ENCODE data around the gene OR8K3.

Gene OR8K3

DNA sequence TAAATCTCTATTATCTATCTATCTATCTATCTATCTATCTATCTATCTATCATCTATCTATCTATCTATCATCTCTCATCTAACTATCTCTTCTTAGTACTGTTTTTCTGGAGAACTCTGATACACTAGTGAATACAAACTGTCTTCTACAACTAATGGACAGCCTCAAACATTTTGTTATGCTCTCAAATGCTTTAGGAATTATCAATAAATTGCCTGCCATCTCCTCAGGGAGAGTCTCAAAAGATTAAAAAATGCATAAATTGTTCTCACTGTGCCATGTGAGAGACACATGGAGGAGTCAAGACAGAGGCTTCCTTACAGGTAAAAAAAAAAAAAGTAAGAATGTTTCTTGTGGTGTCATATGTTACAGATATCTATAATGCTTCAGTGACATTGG is at the start of gene OR8K3:
Gene OR8K3 (plus strand): TSS at position 301 of the 400 bp plus-strand sequence. CDS start 3,163 bp downstream, outside the sequence.
- no peak for DNase-seq

DNA sequence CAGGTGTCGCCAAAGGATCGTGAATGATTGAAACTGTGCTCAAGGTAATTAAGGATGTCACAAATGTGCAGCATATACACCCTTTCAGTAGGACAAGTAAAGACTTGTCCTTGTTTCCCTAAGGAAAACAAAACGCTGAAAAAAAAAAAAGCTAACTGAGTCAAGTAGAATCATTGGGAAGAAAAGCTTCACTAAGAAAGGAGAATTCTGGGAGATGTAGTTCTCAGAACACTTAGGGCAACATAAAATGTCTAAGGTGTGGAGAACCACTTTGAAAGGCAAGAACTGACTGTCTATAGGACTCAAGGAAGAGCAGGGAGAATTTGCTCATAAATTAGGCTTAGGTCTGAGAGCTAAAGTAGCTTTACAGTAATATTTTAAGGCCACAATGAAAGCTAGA is 43.9 kb upstream of the OR8K3 start:
- no peak for DNase-seq

DNA sequence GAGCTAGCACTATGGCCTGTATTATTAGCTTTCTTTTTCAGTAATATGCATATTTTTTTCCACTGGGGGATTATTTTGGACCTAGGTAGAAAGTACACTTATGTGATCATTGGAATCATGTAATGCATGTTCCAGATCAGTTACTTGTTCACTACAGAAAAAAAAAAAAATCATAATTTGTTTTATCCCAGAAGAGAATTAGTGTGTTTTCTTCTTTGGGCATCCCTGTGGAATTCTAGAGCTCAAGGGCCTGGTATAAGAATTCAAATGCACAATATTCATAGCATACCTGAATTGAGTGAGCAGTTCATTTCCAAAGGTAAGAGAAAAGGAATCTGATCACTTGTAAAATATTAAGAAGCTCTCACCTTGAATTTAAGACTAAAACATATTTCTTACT is 41.1 kb upstream of the OR8K3 start, which contains the start of gene OR5T1:
Gene OR5T1 (plus strand): TSS at position 301 of the 400 bp plus-strand sequence. CDS start 1,485 bp downstream, outside the sequence.
- DNase-seq, result no peak

DNA sequence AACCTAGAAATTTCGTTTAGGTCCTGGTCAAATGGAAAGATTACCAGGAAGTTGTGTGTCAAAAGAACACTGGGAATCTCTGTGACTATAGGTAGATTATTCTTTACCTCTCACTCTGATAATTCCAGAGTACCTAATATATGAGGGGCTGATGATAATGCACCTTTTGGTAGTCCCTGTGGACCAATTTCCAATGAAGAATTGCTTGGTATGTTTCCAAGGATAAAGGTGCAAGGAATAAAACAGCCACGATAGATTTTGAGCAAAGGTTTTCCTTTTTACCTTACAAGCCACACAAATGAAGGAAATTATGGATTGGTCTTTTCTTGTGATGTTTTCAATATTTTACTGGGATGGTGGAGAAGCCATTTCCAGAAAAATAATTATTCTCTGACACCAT is 22.8 kb upstream of the OR8K3 start, which contains the start of gene OR8H1:
Gene OR8H1 (minus strand): TSS at position 101 of the 400 bp plus-strand sequence. CDS start 1,192 bp downstream, outside the sequence.
- no peak for DNase-seq

DNA sequence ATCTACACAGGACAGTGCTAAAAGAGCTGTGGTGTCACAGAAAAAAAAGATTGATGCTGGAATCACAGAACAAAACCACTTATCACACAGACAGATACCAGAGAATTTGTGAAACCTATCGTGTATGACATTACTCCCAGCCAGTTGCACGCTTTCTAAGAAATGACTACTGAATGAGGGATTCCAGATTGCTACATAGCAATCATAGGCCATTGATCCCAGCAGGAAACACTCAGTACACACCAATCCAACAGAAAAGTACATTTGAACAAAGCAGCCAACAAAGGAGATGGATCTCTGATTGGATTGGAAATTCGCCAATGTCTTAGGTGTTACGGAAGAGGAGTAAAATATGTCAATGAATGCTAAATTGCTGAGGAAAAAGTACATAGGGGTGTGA is 18.0 kb upstream of the OR8K3 start:
- DNase-seq, result no peak

DNA sequence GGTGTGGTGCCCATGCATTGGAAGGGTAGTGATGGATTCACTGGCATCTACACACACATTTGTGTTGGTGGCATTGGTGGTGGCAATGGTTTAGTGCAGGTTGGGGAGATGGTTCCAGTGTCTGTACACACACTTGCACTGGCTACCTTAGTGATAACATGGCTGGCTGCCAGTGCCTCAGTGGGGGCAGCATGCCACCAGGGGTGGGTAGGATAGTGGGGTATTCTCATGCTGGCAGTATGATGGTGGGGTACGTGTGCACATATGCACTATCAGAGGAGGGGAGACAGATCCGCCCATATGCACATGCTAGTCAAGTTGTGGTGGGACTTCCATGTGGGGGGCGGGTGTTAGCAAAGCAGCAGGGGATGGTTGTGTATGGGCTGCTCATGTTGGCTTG is 7.1 kb upstream of the OR8K3 start:
- DNase-seq, result no peak

DNA sequence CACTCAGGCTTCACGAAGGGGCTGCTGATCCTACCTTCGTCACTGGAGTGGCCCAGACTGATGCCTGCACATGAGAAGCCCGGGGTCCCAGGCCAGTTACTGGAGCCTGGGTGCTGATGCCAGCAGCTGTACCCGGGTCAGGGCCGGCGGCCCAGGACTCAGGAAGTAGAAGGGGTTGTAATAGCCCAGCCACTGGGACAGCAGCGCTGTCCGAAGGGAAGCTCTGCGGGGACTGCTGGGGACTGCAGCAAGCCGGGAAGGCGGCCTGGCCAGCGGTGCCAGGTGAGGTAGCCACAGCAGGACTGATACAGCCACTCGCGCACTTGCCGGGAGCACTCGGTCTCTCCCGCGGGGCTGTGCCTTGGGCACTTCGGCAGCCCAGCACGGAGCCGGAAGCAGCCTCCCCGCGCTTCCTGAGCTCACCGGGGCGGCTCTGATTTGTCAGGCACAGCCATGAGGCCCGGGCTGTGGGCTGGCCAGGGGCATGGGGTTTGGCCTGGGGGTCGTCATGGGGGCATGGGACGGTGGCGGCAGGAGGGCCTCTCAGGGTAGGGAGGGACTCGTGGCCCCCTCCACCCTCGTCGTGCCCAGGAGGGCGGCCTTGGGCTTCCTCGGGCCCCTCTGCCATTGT is 17.0 kb downstream of the OR8K3 start:
- peak; percentile 0 for DNase-seq

DNA sequence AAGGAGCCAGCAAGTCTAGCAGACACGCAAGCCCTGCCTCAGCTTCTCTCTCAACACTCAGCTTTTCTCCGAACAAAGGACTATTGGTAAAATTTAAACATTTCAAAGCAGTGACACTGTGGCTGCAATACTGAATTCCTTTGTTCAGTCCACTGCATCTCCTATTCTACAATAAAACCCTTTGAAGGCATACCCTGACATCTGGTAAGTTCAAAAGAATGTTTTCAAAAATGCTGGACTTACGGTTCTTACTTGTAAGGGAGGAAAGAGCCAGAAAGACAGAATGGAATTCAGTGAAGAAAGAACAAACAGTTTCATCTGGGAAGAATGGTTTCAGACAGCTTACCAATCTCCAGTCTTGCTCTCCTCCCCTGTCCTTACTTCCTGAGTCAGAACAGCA is 18.2 kb downstream of the OR8K3 start:
- DNase-seq, result no peak

DNA sequence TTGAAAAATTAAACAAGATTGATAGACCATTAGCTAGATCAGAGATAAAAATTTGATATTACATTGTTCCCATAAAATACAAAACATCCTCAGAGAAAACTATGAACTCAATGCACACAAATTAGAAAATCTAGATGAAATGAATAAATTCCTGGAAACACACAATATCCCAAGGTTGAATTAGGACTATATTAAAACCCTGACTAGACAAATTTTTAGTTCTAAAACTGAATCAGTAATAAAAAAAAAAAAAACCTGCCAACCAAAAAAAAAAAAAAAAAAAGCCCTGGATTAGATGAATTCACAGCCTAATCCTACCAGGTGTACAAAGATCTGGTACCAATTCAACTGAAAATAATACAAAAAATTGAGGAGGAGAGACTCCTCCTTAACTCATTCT is 25.3 kb downstream of the OR8K3 start:
- no peak for DNase-seq

DNA sequence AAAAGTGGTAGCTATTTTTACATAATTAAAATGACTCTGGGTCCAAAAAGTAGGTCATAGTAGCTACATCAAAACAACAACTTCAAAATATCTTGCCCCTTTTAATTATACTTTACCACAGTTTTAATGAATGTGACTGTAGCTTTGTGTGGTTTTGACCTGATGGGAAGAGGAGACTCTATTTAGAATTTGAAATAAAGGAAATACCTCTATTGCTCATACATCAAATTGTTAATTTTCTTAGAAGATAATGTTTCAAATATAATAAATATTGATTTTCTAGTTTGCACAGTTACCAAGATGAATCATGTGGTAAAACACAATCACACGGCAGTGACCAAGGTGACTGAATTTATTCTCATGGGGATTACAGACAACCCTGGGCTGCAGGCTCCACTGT is 30.8 kb downstream of the OR8K3 start, which contains the start of gene OR8K1:
Gene OR8K1 (plus strand): TSS at position 301 of the 400 bp plus-strand sequence. CDS start 0 bp downstream, at position 301.
- DNase-seq, result no peak

DNA sequence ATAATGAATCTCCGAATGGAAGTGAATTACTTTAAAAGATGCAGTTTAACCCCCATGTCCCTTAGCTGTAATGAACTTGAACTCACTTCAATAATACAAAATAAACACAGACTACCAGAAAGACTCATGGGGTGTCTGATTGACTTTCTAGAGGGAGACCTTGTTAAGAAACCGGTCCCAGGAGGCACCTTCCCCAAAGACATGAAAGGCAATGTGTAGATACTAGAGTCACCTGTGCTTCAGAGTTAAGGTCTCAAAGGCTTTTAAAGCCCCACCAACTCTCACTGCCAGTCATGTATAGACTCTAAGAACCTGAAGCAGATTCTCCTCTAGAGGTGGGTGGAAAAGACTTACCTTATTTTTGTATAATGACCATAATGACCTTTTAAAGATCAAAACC is 39.0 kb downstream of the OR8K3 start, which contains the start of gene OR8J1:
Gene OR8J1 (plus strand): TSS at position 301 of the 400 bp plus-strand sequence. CDS start 5,956 bp downstream, outside the sequence.
- DNase-seq, result no peak

Data from NCI-H82 (cell line).